Urothelium cell line (cell line): ENCODE data around the gene FLVCR2.
"Not testable (repeated sequence)": the region's sequence is repeated elsewhere in the genome, so short reads cannot be mapped to it uniquely, and the experiment has no call there.

ENCODE experiments used
- DNase-seq: peaks from one replicate; pipeline ENCODE4 v3.0.0; 2011; ENCODE audit warnings: low spot score, mixed read lengths
- FAIRE-seq: peaks from 2 replicates; lab custom pipeline; 2011; peaks lifted over from hg19 to GRCh38; lab: Jason Lieb, UNC

FLVCR2 gene

DNA sequence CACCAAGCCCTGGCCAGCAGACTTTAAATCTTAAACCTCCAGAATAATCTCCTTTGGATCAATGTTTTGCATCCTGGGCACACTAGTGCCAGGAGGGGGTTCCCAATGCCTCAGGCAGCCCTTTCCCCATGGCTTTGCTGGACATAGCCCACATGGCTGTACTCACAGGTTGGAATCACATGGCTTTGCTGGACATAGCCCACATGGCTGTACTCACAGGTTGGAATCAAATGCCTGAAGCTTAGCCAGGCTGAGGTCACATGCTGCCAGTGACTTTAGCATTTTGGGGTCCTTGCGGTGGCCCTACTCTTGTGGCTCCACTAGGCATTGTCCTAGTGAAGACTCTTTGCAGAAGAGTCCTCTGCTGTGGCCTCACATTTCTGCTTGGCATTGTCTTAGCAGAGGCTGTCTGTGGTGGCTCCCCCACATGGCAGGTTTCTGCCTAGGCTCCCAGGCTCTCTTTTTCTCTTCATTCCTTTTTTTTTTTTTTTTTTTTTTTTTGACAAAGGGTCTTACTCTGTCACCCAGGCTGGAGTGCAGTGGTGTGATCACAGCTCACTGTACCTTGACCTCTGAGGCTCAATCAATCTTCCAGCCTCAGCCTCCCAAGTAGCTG lies 13.0 kb downstream of the FLVCR2 start:
- DNase-seq (no peak), FAIRE-seq (no peak)

- DNase-seq: no peak
- FAIRE-seq: no peak
These were observed 13.7 kb downstream of the FLVCR2 start for GRCh38 chr14:75591987-75592575.

DNA sequence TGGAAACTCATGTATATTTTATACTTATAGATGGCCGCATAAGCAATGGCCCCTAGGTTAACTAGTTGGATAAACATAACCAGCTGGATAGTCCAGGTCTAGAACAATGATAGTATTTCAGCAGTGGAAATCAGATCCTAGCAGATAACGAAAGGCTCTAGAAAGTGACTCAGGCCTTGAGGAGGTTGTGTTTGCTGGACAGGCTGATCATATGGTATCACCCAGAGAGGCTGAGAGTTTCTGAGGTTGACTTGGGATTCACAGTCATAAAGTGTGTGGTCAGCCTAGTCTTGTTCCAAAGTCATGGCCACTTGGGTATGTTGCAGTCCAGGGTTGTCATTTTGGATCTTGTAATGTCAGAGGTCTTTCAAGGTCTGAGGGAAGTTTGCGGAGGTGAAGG lies 16.8 kb downstream of the FLVCR2 start:
- FAIRE-seq (no peak), DNase-seq (no peak)

DNA sequence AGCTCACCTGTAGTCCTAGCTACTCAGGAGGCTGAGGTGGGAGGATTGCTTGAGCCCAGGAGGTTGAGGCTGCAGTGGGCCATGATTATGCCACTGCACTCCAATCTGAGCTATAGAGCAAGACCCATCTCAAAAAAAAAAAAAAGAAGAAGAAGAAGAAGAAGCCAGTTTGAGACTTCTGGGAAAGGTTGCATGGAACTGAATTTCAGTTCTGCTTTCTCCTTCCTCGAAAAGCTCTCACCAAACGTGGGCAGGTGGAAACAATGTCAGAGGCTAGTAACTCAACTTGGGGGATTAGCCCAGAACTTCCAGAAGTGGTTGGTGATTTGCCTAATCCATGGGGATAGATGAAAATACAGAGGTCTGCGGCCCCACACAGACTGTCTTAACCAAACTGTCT lies 18.7 kb downstream of the FLVCR2 start:
- FAIRE-seq: no peak

GRCh38 chr14:75600100-75600499 lies 21.7 kb downstream of the FLVCR2 start:
- DNase-seq, FAIRE-seq: not testable (repeated sequence)

More for the DNA sequence above, 18.7 kb downstream of the FLVCR2 start:
- DNase-seq: no peak

DNA sequence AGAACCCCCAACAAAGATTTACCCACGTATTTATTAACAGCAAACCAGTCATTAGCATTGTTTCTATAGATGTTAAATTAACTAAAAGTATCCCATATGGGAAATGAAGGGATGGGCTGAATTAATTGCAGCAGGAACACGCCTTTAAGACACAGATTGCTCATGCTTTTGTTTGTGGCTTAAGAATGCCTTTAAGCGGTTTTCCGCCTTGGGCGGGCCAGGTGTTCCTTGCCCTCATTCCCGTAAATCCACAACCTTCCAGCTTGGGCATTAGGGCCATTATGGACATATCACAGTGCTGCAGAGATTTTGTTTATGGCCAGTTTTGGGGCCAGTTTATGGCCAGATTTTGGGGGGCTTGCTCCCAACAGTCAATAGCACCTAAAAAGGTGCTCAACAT lies 22.6 kb downstream of the FLVCR2 start:
- not testable (repeated sequence) for DNase-seq, FAIRE-seq

DNA sequence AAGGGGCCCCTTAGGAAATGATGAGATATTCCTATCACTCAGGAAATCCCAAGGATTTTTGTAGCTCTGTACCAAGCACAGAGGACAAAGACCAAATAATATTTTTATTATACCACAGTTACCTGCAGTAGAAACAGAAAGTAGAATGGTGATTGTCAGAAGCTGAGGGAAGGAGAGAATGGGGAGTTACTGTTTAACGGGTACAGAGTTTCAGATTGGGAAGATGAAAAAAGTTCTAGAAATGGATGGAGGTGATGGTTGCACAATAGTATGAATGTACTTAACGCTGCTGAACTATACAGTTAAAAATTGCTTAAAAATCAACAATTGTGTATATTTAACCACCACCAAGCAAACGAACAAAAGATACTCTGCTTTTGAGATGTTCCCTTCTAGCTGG lies 24.1 kb downstream of the FLVCR2 start:
- DNase-seq (no peak), FAIRE-seq (no peak)

GRCh38 chr14:75604979-75605851 lies 26.8 kb downstream of the FLVCR2 start:
- FAIRE-seq: no peak
- DNase-seq: no peak

- no peak for DNase-seq
- no peak for FAIRE-seq
These were observed 27.5 kb downstream of the FLVCR2 start for GRCh38 chr14:75605916-75606315.

- DNase-seq (no peak), FAIRE-seq (no peak)
These were observed 28.6 kb downstream of the FLVCR2 start for GRCh38 chr14:75607044-75607443.

- no peak for FAIRE-seq
- DNase-seq: no peak
These were observed 29.6 kb downstream of the FLVCR2 start for GRCh38 chr14:75607842-75608640.

DNA sequence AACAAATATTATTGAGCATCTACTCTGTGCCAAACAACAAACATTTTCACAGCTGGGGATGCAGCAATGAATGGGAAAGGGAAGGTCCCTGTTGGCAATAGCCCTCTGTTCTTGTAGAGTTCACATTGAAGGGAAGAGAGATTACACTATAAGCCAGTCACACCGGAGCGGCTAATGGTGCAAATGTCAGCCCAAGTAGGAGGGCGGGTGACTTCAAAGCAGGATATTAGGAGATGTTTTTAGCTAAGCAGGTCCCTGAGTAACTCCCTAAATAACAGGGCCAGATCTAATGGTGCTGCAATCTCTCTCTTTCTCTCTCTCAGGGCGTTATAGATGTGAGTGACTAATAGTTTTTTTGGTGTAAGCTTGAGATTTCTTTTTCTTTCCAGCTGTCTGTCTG lies 30.7 kb downstream of the FLVCR2 start:
- DNase-seq: no peak
- no peak for FAIRE-seq

DNA sequence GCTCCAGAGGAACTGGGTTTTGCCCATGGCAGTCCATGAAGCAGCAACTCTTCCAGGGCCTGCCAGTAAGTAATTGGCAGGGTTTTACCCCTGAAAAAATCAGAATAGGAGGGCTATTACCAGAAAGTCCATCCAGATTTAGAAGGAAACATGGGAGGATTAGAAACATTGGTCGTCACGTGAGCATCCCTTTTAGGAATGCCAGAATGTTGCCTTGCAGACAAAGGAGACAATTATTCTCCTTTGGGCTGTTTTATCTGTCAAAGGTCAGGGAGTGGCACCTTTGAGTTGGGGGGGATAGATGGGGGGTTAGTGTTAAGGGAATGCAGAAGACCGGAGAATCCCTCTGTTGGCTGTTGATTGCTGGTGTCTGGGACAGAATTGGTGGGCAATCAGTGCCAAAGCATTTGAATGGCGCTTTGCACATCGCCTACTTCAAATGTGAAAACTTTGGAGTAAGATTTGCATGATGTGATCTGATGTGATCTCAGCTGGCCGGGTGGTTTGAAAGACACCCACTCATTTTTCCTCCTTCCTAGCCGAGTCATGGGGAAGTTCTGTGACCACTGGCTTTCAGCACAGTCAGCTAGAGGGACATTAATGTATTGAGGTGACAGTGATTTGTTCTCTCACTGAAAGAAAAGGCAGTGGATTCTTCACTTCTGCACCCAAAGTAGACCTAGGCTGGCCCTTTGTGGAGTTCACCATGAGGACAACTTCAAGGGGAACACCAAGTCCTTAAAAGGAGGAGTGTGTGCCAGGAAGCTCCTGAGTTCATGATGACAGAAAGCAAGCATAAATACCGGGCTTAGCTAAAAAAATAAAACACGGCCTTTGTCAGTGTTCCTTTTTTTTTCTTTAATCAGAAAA lies 31.4 kb downstream of the FLVCR2 start:
- FAIRE-seq (no peak), DNase-seq (no peak)

- FAIRE-seq (no peak), DNase-seq (no peak)
These were observed 32.4 kb downstream of the FLVCR2 start for GRCh38 chr14:75610834-75611233.

DNA sequence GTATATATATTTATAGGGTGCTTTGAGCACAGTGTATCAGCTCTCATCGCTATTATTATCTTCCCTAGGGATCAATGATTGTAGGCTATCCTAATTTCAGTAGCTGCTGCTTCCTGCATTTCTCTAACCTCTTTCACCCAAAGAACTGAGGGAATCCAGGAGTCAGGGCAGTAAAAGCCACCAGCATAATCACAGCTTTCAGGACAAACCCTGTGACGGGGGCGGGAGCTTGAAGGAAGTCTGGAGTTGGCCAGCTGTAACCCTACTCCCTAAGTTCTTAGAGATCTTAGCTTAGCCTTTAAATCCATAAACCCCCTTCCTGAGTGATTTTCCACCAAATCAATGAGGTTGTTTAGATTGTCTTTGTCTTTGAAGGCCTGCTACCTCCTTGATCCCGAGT lies 33.7 kb downstream of the FLVCR2 start:
- FAIRE-seq (no peak), DNase-seq (no peak)

DNA sequence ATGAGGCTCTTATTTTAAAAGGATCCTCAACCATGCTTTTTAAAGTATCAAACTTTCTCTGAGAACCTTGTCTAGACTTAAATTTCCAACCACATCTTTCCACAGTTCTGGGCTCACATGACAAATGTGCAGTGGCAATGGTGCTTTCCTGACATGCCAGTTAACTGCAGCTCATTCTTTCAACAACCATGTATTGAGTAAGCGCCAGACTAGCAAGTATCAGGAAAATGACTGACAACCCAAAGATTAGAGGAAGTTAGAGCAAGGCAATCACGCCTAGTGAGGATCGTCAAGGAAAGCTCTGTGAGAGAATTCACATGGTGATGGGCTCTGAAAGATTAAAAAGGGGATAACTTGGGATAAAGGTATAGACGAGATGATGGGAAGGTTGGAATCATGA lies 35.8 kb downstream of the FLVCR2 start:
- DNase-seq: no peak

GRCh38 chr14:75615200-75615599 lies 36.8 kb downstream of the FLVCR2 start:
- peak; percentile 20 for FAIRE-seq

More for the DNA sequence above, 35.8 kb downstream of the FLVCR2 start:
- no peak for FAIRE-seq

GRCh38 chr14:75619548-75619947 lies 41.1 kb downstream of the FLVCR2 start:
- no peak for FAIRE-seq

More at GRCh38 chr14:75615200-75615599, 36.8 kb downstream of the FLVCR2 start:
- no peak for DNase-seq

GRCh38 chr14:75625034-75625433 lies 46.6 kb downstream of the FLVCR2 start:
- no peak for DNase-seq
- no peak for FAIRE-seq

More at GRCh38 chr14:75619548-75619947, 41.1 kb downstream of the FLVCR2 start:
- no peak for DNase-seq

DNA sequence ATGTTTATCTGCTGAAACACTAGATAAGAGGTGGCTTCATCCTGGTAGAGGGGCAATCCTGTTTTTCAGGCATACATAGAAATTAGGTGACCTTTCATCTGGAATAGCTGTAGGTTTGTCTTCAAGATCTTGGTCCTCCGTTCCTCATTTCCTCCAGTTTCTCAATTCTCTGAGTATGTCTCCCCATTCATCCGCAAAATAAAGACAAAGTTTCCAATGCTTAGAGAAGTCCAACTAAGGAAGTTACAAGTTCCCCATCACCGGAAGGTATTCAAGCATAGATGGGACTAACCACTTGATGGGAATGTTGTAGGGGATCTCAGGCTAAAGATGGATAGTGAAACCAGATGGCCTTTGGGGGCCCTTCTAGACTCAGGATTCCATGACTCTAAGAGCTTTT lies 48.0 kb downstream of the FLVCR2 start:
- DNase-seq (no peak), FAIRE-seq (no peak)
